Measurements from ENCODE around the gene CIAO3.

- TF ChIP-seq POLR2A (IDR thresholded peaks at IDR 0.05) (no peak), CTCF (IDR thresholded peaks at IDR 0.05) (no peak), EP300 (IDR thresholded peaks at IDR 0.05) (no peak)
Measured at GRCh38 chr16:766008-766819, 25.4 kb upstream of the CIAO3 start.
